Neural crest cell (in vitro differentiated cells): ENCODE measurements around the gene CTRL. TPM values are rescaled to one million over a fixed set of nuclear protein-coding genes. Genes with fewer than 3 reads are reported as not detected.

Experiments used
- DNase-seq: peaks from one replicate; pipeline ENCODE4 v3.0.0; 2021; ENCODE audit warnings: low read depth, mixed read lengths, low spot score
- H3K27ac Mint-ChIP-seq: one replicate; pipeline ENCODE4 v1.8.0; 2021; ENCODE audit warnings: mild to moderate bottlenecking, mixed read lengths; ENCODE audit not compliant: unreplicated experiment
- H3K27me3 Mint-ChIP-seq: 2 replicates; pipeline ENCODE4 v1.8.0; 2021; ENCODE audit warnings: low read depth, mild to moderate bottlenecking, mixed read lengths
- H3K36me3 Mint-ChIP-seq: 2 replicates; pipeline ENCODE4 v1.8.0; 2021; ENCODE audit warnings: low read depth, mild to moderate bottlenecking, mixed read lengths
- H3K4me1 Mint-ChIP-seq: 2 replicates; pipeline ENCODE4 v1.8.0; 2021; ENCODE audit warnings: mixed read lengths
- H3K4me3 Mint-ChIP-seq: one replicate; pipeline ENCODE4 v1.8.0; 2021; ENCODE audit warnings: mild to moderate bottlenecking, mixed read lengths
- H3K9me3 Mint-ChIP-seq: 2 replicates; pipeline ENCODE4 v1.8.0; 2021; ENCODE audit warnings: mixed read lengths
- total RNA-seq: library from RNA; stranded (reverse); gene quantifications from 2 replicates; pipeline ENCODE4 v1.2.1, GENCODE V29; 2021
- TF ChIP-seq, protein P1 (sequence below): fragments of 200-600 bp; sonication (generic); conservative IDR thresholded peaks from 2 replicates; pipeline ENCODE4 v1.5.0; 2021; ENCODE audit warnings: antibody characterized with exemption, mild to moderate bottlenecking

CTRL gene
- total RNA-seq, 1 donor from 2014 or later = 3.0 TPM

DNA sequence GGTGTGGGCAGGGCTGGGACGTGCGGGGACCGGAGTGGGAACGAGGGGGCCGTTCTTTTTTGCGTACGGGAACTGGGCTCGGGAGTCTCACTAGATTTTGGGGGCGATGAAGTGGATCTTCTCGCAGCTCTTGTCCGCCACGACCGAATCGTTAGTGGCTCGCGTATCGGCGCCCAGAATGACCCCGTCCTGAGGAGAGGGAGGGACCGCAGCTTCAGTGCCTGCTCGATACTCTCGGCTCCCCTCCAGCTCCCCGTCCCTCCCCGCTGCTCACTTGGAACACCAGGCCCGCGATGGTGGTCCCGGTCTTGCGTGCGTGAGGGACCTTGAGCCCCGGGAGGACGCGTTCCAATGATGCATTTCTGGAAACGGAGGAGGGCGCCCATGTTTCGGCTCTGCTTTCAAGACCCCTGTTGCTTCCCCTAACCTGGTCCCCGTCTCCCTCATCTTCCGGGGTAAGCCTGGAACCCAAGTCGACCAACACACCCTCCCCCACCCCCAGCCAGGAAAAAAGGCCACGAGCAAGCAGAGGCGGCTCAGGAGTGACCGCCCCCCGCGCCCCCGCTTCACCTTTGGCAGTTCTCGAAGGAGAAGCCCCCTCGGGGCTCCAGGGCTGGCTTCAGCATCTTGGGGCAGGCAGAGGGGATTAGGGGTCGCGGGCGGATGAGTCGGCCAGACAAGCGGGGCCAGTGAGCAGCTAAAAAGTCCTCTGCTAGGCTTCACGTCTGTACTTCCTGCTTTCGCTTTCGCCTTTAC lies 4.6 kb upstream of the CTRL start, which contains the start of gene PSMB10:
PSMB10 (minus strand) TSS at position 727 of the 756 bp plus-strand sequence; CDS start at position 626, 101 bp downstream.
- H3K27me3 Mint-ChIP-seq = peaks cover 7% of the 10 kb centered on the region
- no peak for DNase-seq

DNA sequence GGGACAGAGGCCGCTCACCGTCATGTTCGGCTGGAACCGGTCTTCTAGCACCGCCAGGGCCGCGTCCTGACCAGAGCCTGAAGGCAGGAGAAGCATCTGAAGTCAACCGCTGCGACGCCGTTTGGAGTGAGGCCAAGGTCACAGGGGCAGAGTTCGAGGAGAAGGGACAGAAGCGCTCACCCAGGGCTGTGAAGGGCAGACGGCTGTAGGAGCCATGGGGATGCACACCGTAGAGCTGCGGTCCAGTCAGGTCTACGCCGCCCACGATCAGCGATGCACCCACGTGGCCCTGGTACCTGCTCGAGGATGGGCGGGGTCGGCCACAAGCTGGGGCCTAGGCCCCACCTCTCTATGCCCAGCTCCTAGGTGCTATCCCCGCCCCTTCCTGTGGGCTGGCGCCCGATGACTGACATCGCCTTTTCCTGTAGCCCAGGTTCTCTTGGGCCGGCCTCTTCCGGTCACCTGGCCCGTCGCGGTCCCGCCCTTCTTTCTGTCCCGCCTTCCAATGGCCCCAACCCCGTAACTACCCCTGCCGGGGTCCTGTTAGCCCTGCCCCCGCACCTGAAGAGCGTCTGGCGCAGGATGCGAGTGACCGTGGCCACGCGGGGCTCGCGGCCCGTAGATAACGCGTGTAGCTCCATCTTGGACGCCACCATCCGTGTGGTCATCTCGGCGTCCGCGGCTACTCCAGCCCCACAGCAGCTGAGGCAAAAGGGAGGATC lies 3.9 kb upstream of the CTRL start:
- Mint-ChIP-seq H3K36me3 (peaks cover 3% of the 10 kb centered on the region), H3K9me3 (no peaks in the 10 kb centered on the region), H3K27ac (peak overlapping the region; percentile 95), H3K4me3 (peak overlapping the region; percentile 99), H3K27me3 (peaks cover 7% of the 10 kb centered on the region), H3K4me1 (peaks cover 30% of the 10 kb centered on the region)
- TF ChIP-seq, protein P1, sequence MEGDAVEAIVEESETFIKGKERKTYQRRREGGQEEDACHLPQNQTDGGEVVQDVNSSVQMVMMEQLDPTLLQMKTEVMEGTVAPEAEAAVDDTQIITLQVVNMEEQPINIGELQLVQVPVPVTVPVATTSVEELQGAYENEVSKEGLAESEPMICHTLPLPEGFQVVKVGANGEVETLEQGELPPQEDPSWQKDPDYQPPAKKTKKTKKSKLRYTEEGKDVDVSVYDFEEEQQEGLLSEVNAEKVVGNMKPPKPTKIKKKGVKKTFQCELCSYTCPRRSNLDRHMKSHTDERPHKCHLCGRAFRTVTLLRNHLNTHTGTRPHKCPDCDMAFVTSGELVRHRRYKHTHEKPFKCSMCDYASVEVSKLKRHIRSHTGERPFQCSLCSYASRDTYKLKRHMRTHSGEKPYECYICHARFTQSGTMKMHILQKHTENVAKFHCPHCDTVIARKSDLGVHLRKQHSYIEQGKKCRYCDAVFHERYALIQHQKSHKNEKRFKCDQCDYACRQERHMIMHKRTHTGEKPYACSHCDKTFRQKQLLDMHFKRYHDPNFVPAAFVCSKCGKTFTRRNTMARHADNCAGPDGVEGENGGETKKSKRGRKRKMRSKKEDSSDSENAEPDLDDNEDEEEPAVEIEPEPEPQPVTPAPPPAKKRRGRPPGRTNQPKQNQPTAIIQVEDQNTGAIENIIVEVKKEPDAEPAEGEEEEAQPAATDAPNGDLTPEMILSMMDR = no peak
- DNase-seq = peak; percentile 73

More for the DNA sequence above, 4.6 kb upstream of the CTRL start, which contains the start of gene PSMB10:
- Mint-ChIP-seq H3K36me3 (peaks cover 3% of the 10 kb centered on the region), H3K9me3 (no peaks in the 10 kb centered on the region), H3K27ac (peak within 1 kb of the TSS; percentile 95), H3K4me1 (peaks cover 30% of the 10 kb centered on the region), H3K4me3 (peak within 1 kb of the TSS; percentile 99)
- TF ChIP-seq, protein P1 = no peak

DNA sequence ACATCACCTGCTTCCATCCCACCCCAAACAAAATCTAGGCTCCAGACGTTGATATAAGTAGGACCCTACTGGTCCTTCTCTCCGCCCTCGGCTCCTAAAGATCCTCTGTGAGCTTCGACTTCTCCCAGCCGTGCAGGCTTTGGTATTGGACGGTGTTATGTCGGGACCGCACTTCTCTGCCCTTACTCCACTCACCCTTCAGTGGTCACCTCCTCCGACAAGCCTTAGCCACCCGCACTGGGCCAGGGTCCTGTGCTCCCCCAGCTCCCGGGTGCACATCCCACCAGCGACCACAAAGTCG lies 3.4 kb upstream of the CTRL start:
- peaks cover 7% of the 10 kb centered on the region for H3K27me3 Mint-ChIP-seq
- H3K36me3 Mint-ChIP-seq = peaks cover 3% of the 10 kb centered on the region
- H3K9me3 Mint-ChIP-seq = no peaks in the 10 kb centered on the region
- TF ChIP-seq, protein P1 = no peak
- peaks cover 30% of the 10 kb centered on the region for H3K4me1 Mint-ChIP-seq
- peak overlapping the region; percentile 99 for H3K4me3 Mint-ChIP-seq
- DNase-seq = no peak
- H3K27ac Mint-ChIP-seq = peak overlapping the region; percentile 53

DNA sequence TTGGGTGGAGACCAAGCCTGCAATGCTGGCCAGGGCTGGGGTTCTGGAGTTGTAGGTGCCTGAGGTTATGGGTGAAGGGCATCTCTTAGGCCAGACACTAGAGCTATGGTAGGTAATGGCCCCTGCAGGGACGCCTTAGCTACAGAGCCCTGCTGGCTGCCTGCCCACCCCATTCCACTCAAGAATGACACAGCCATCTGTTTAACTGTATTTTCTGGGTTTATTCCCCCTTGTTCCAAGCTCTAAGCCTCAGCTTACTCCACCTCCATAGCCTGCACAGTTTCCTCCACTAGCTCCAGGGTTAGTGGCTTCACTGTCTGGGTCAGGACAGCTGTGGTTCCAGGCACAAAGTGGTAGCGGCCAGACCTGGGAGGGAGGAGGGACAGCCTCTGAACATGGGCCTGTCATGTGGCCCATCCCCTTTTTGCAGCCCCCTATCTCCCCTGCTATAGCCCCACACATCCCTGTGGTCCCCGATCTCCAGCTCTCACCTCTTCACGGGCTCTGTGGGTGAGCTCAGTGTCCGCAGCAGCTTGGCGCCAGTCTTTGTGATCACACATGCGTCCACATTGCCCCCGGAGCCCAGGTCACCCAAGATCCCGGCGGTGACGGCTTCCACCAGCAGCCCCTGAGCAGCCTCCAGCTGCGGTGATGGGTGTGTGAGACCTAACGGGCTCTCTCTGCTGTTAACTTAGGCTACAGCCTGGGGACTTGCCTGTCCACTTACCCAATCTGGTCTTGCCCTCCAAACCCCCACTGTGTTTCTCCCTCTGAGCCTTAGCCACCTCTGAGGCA lies 2.8 kb upstream of the CTRL start:
- peaks cover 30% of the 10 kb centered on the region for H3K4me1 Mint-ChIP-seq
- DNase-seq = no peak
- H3K27ac Mint-ChIP-seq = peak overlapping the region; percentile 53
- peaks cover 3% of the 10 kb centered on the region for H3K36me3 Mint-ChIP-seq
- TF ChIP-seq, protein P1 = no peak
- peaks cover 7% of the 10 kb centered on the region for H3K27me3 Mint-ChIP-seq
- H3K9me3 Mint-ChIP-seq = no peaks in the 10 kb centered on the region
- H3K4me3 Mint-ChIP-seq = peak overlapping the region; percentile 99

DNA sequence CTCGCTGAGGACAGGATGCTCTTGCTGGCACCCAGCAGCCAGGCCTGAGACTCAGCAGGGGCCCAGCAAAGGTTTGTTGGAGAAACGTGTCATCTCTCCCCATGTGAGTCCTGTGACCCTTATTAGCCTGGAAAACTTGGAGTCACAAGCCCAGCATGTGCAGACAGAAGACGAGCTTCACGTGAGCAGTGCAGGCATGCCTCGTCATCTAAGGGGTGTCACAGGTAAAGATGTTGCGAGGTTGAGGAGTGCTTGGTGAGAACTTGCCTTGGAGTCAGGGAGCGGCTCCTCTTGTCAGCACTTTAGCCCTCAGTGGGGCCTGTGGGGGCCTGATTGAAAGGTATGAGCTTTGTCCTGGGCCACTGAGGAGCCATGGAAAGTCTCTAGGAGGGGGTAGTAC lies 2.1 kb upstream of the CTRL start:
- Mint-ChIP-seq H3K4me3 (peak overlapping the region; percentile 99), H3K4me1 (peaks cover 30% of the 10 kb centered on the region), H3K27me3 (peaks cover 7% of the 10 kb centered on the region), H3K9me3 (no peaks in the 10 kb centered on the region), H3K36me3 (peaks cover 3% of the 10 kb centered on the region), H3K27ac (no peak overlapping the region)
- no peak for DNase-seq
- TF ChIP-seq, protein P1 = no peak
